ENCODE results near the gene APPL2.

GRCh38 chr12:105201299-105201698 lies 34.7 kb downstream of the APPL2 start:
- no peak for TF ChIP-seq POLR2A (IDR thresholded peaks at IDR 0.05)
- no peak for TF ChIP-seq CTCF (IDR thresholded peaks at IDR 0.05)

All from testis (tissue), 2 donors.